Measurements from ENCODE around the gene PHOX2B. TPM values are rescaled to one million over a fixed set of nuclear protein-coding genes. Genes with fewer than 3 reads are reported as not detected.

PHOX2B gene
- total and polyA plus RNA-seq, 2 of the 8 experiments (the other 6 are each of a cell fraction or from before 2014, with no cell fraction given), result not detected

DNA sequence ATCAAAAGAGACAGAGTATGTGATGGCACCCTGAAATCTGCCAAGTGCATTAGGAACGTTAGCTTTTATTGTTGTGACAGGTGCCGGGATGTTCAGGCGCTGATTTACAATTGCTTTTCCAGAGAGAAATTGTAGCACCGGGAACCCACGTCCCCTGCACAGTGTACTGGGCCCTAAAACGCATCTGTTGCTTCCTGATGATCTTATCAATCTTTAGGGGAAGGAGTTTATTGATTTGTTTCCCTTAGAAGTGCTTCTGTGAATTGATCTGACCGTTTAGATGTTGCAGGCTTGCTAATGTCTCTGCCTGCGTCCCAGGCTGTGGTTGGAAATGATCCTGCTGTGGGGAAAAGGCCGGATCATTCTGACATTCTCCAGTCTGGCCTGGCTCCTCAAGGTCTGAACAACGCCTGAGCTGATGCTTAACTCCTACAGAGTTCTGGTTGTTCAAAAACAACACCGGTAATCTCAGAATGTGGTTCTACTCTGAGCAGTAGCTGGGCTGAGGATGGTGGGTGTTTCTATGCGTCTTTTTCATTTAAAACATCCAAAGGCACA lies 16.9 kb downstream of the PHOX2B start:
- Histone ChIP-seq H2BK5ac (ENCODE audit: low read depth, low read length) (no peak overlapping the region), H2AK5ac (ENCODE audit: low read depth, low read length) (no peak overlapping the region), H3K4me1 (replicated peaks in 1 of 4; ENCODE audit: control insufficient read depth in 3 of 4, insufficient read depth in 4 of 4, low read length in 3 of 4) (no peaks in the 10 kb centered on the region), H4K8ac (ENCODE audit: extremely low read depth, insufficient read depth, low read length) (no peak overlapping the region), H3K14ac (ENCODE audit: insufficient read length) (no peak overlapping the region), H3K18ac (ENCODE audit: extremely low read depth, low read length) (no peak overlapping the region), H3K9ac (replicated peaks in 1 of 4; ENCODE audit: extremely low read depth in 1 of 4, low read depth in 3 of 4, low read length in 3 of 4) (no peak overlapping the region), H4K20me1 (replicated peaks in 1 of 2; ENCODE audit: control insufficient read depth in 1 of 2, insufficient read depth in 2 of 2, low read length in 2 of 2) (no peaks in the 10 kb centered on the region), H2BK12ac (ENCODE audit: low read depth, low read length) (no peak overlapping the region), H3K56ac (replicated peaks; ENCODE audit: insufficient read length, low read depth, low read length) (no peak overlapping the region), H2BK120ac (replicated peaks; ENCODE audit: low read depth, low read length) (no peak overlapping the region), H3K23me2 (ENCODE audit: low read depth, low read length) (no peaks in the 10 kb centered on the region), H2AFZ (ENCODE audit: low read length) (no peak overlapping the region), H4K5ac (ENCODE audit: insufficient read length, low read depth, low read length) (no peak overlapping the region), H2BK20ac (ENCODE audit: low read length) (no peak overlapping the region), H2BK15ac (ENCODE audit: low read length) (no peak overlapping the region), H3K79me2 (ENCODE audit: control insufficient read depth in 1 of 2, insufficient read depth in 2 of 2, low read length in 2 of 2) (no peaks in the 10 kb centered on the region), H3K4ac (replicated peaks; ENCODE audit: insufficient read length, low read depth, low read length) (no peak overlapping the region), H3K9me3 (ENCODE audit: insufficient read depth in 2 of 2, low read depth in 1 of 2, low read length in 1 of 2) (no peaks in the 10 kb centered on the region), H3K27me3 (replicated peaks in 1 of 4; ENCODE audit: control insufficient read depth in 3 of 4, extremely low read depth in 1 of 4, insufficient read depth in 3 of 4, low read length in 3 of 4) (peaks cover 0 to 2% (median 0%) of the 10 kb centered on the region in 4 experiments; a peak in 3 of 7 replicates), H3K4me3 (ENCODE audit: extremely low read depth in 1 of 4, insufficient read depth in 2 of 4, low read depth in 3 of 4, low read length in 4 of 4) (no peak overlapping the region), H3K4me2 (ENCODE audit: insufficient read depth in 1 of 2, low read depth in 2 of 2, low read length in 2 of 2) (no peak overlapping the region), H3K79me1 (ENCODE audit: low read depth, low read length) (no peaks in the 10 kb centered on the region), H3K27ac (ENCODE audit: low read depth, low read length) (no peak overlapping the region), H4K91ac (replicated peaks; ENCODE audit: insufficient read length, low read length) (no peak overlapping the region), H3K36me3 (ENCODE audit: control insufficient read depth in 2 of 4, insufficient read depth in 4 of 4, low read length in 3 of 4) (no peaks in the 10 kb centered on the region), H3K23ac (ENCODE audit: insufficient read length) (no peak overlapping the region)
- no peak for DNase-seq (ENCODE audit: low read depth in 1 of 2, low spot score in 2 of 2)
- ChIA-PET POLR2A (ENCODE audit: partially characterized antibody) (interaction anchor here (1.0 kb wide), 1 partner anchor 55 kb away, joined by 4 read pairs; no protein-coding TSS in a partner anchor), CTCF (ENCODE audit: partially characterized antibody) (interaction anchor here (1.0 to 1.2 kb wide), 3 partner anchors 8 to 113 kb away, joined by 4 read pairs; no protein-coding TSS in a partner anchor)
- WGBS, 2 experiments (ENCODE audit: extremely low coverage in 1 of 2, insufficient coverage in 1 of 2, insufficient read length in 1 of 2, insufficient replicate concordance in 2 of 2, low coverage in 1 of 2, low lambda C conversion rate in 2 of 2, missing lambda C conversion rate in 1 of 2), result 67% methylated on average over 12 of the region's 12 CpGs; no CpG with 5 or more reads in 1 of the 2 experiments
- FAIRE-seq, result no peak
- TF ChIP-seq EGR1 (IDR thresholded peaks at IDR 0.05; ENCODE audit: borderline replicate concordance, low read depth, low read length) (no peak), RFX5 (IDR thresholded peaks at IDR 0.05; ENCODE audit: borderline replicate concordance, low read depth, low read length) (no peak), RXRA (IDR thresholded peaks at IDR 0.05; ENCODE audit: insufficient read depth, low read depth, low read length) (no peak), SUZ12 (IDR thresholded peaks at IDR 0.05; ENCODE audit: low read length) (no peak), SAP30 (IDR thresholded peaks at IDR 0.05; ENCODE audit: insufficient read depth, insufficient replicate concordance, low read length) (no peak), KDM4A (IDR thresholded peaks at IDR 0.05; ENCODE audit: low read depth, low read length, severe bottlenecking) (no peak), FOSL1 (IDR thresholded peaks at IDR 0.05; ENCODE audit: insufficient read depth, low read depth, low read length) (no peak), SIRT6 (IDR thresholded peaks at IDR 0.05; ENCODE audit: low read length) (no peak), JUN (IDR thresholded peaks at IDR 0.05; ENCODE audit: low read depth, low read length) (no peak), TAF7 (optimal IDR thresholded peaks at IDR 0.05; ENCODE audit: borderline replicate concordance, low read depth, low read length) (no peak), TEAD4 (IDR thresholded peaks at IDR 0.05; ENCODE audit: low read depth, low read length) (no peak), TCF12 (IDR thresholded peaks at IDR 0.05; ENCODE audit: low read depth, low read length) (no peak), BCL11A (IDR thresholded peaks at IDR 0.05; ENCODE audit: low read depth in 2 of 2, low read length in 2 of 2) (no peak), PHF8 (conservative IDR thresholded peaks at IDR 0.05; ENCODE audit: low read depth, low read length) (no peak)
